RPMI7951 (cell line): ENCODE data around the gene FARP2. TPM values are rescaled to one million over a fixed set of nuclear protein-coding genes. Genes with fewer than 3 reads are reported as not detected.

Experiments used
- DNase-seq: peaks from one replicate; pipeline ENCODE4 v3.0.0-alpha.2; 2012; ENCODE audit warnings: low read depth
- total RNA-seq: library from RNA; depleted of rRNA; stranded (reverse); fragments of >200 nt; shearing (Covaris generic); gene quantifications from 2 replicates; pipeline ENCODE4 v1.2.3, GENCODE V29; 2014

The FARP2 gene
- total RNA-seq, 1 experiment from 2014 or later: 38.1 TPM

- DNase-seq: no peak
These were observed 30.8 kb upstream of the FARP2 start for GRCh38 chr2:241325257-241325656.

GRCh38 chr2:241329669-241330615 lies 26.1 kb upstream of the FARP2 start:
- DNase-seq: no peak

GRCh38 chr2:241330616-241330981 lies 25.5 kb upstream of the FARP2 start:
- DNase-seq: no peak

- no peak for DNase-seq
These were observed 21.3 kb upstream of the FARP2 start for GRCh38 chr2:241334813-241335212.

- no peak for DNase-seq
These were observed 16.1 kb upstream of the FARP2 start for GRCh38 chr2:241339839-241340630.

GRCh38 chr2:241340631-241341163 lies 15.4 kb upstream of the FARP2 start:
- no peak for DNase-seq

GRCh38 chr2:241344925-241345651 lies 11.0 kb upstream of the FARP2 start:
- no peak for DNase-seq

- no peak for DNase-seq
These were observed 6.1 kb upstream of the FARP2 start for GRCh38 chr2:241349941-241350340.

- no peak for DNase-seq
These were observed 5.6 kb upstream of the FARP2 start for GRCh38 chr2:241350530-241350877.

- no peak for DNase-seq
These were observed 5.0 kb upstream of the FARP2 start for GRCh38 chr2:241350878-241351639.

- DNase-seq: no peak
These were observed 4.4 kb upstream of the FARP2 start for GRCh38 chr2:241351640-241352031.

GRCh38 chr2:241352227-241352626 lies 3.9 kb upstream of the FARP2 start:
- no peak for DNase-seq

- peak; percentile 63 for DNase-seq
These were observed 1.1 kb upstream of the FARP2 start for GRCh38 chr2:241354668-241355658.

- DNase-seq: no peak
These were observed 781 bp downstream of the FARP2 start for GRCh38 chr2:241356871-241357260.

- no peak for DNase-seq
These were observed 1.4 kb downstream of the FARP2 start for GRCh38 chr2:241357531-241357930.

- DNase-seq: peak; percentile 28
These were observed 2.4 kb downstream of the FARP2 start for GRCh38 chr2:241358470-241358869.

GRCh38 chr2:241359481-241360045 lies 3.5 kb downstream of the FARP2 start:
- DNase-seq: no peak

GRCh38 chr2:241363426-241363825 lies 7.3 kb downstream of the FARP2 start:
- no peak for DNase-seq

GRCh38 chr2:241364781-241365180 lies 8.7 kb downstream of the FARP2 start:
- no peak for DNase-seq

- DNase-seq: no peak
These were observed 10.6 kb downstream of the FARP2 start for GRCh38 chr2:241366678-241367077.
